BJ (cell line): Measurements from ENCODE around the gene DPEP3. TPM values are rescaled to one million over a fixed set of nuclear protein-coding genes. Genes with fewer than 3 reads are reported as not detected.

Experiments used
- CTCF ChIA-PET: fragments of 350-600 bp; formaldehyde crosslinking; extraction: SDS; loops from one replicate; lab custom pipeline; 2021; ENCODE audit warnings: antibody characterized with exemption, inconsistent platforms; lab: Yijun Ruan, JAX
- POLR2A ChIA-PET: fragments of 300-600 bp; sonication (Branson Sonifier 250); formaldehyde crosslinking; extraction: SDS; loops from one replicate; lab custom pipeline; 2021; ENCODE audit warnings: antibody characterized with exemption; lab: Charles Lee
- DNase-seq: peaks from one replicate; pipeline ENCODE4 v3.0.0-alpha.2; 2011; ENCODE audit warnings: low read depth
- H3K27me3 ChIP-seq: 2 replicates; pipeline ENCODE4 v1.6.0; 2011; ENCODE audit warnings: low read length; ENCODE audit not compliant: control insufficient read depth, insufficient read depth
- H3K36me3 ChIP-seq: 2 replicates; pipeline ENCODE4 v1.5.1; 2011; ENCODE audit warnings: low read length; ENCODE audit not compliant: control insufficient read depth, insufficient read depth
- H3K4me3 ChIP-seq: 2 replicates; pipeline ENCODE4 v1.5.1; 2011; ENCODE audit warnings: low read depth, mild to moderate bottlenecking, control low read depth, low read length
- polyA plus RNA-seq: library from polyadenylated mRNA; depleted of rRNA; stranded (reverse); fragments of >200 nt; gene quantifications from 2 replicates; pipeline ENCODE4 v1.2.3, GENCODE V29; 2011
- TF ChIP-seq, protein P1 (sequence below): IDR thresholded peaks from 2 replicates; pipeline ENCODE4 v1.5.1; 2011; ENCODE audit warnings: low read depth, mild to moderate bottlenecking, control low read depth, inconsistent platforms, low read length, moderate library complexity; ENCODE audit not compliant: insufficient read depth

DPEP3 gene
- polyA plus RNA-seq, 1 experiment = not detected

- POLR2A ChIA-PET = no interaction called here
Measured at GRCh38 chr16:67993207-67994039, 13.1 kb upstream of the DPEP3 start.

DNA sequence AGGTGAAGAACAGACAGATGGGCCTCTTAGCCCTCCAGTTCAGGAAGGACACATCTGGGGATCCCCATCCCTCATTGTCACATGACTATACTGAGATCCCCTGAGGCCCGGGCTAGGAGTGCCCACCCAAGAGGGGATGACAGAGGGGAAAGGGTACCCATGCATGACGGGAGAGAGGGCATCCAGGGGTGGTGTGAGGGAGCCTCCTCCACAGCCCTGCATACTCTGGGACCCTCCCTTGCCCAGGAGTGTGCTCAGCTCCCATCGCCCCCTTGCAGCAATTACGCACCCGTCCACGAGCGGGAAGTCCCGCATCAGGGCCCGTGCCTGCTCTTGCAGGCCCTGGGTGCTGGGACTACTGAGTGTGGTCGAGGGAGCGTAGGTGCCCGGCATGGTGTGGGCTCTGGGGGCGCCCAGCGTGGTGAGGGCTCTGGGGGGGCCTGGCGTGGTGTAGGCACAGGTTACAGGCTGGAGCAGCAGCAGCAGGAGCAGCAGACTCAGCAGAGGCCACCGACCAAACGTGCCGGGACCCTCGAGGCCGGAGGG, 12.4 kb upstream of the DPEP3 start:
- H3K27me3 ChIP-seq = no peaks in the 10 kb centered on the region
- no peaks in the 10 kb centered on the region for H3K36me3 ChIP-seq
- TF ChIP-seq, protein P1, sequence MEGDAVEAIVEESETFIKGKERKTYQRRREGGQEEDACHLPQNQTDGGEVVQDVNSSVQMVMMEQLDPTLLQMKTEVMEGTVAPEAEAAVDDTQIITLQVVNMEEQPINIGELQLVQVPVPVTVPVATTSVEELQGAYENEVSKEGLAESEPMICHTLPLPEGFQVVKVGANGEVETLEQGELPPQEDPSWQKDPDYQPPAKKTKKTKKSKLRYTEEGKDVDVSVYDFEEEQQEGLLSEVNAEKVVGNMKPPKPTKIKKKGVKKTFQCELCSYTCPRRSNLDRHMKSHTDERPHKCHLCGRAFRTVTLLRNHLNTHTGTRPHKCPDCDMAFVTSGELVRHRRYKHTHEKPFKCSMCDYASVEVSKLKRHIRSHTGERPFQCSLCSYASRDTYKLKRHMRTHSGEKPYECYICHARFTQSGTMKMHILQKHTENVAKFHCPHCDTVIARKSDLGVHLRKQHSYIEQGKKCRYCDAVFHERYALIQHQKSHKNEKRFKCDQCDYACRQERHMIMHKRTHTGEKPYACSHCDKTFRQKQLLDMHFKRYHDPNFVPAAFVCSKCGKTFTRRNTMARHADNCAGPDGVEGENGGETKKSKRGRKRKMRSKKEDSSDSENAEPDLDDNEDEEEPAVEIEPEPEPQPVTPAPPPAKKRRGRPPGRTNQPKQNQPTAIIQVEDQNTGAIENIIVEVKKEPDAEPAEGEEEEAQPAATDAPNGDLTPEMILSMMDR = no peak
- H3K4me3 ChIP-seq = no peak overlapping the region
- no peak for DNase-seq
- ChIA-PET CTCF (interaction anchor here (0.6 to 3.3 kb wide), 8 partner anchors 10 to 1112 kb away, joined by 3 to 18 read pairs (median 4); partner anchors contain the start of gene PDP2), POLR2A (no interaction called here)

More at GRCh38 chr16:67993207-67994039, 13.1 kb upstream of the DPEP3 start:
- H3K27me3 ChIP-seq = no peaks in the 10 kb centered on the region
- CTCF ChIA-PET = interaction anchor here (0.6 to 1.4 kb wide), 15 partner anchors 9 to 1792 kb away, joined by 3 to 8 read pairs (median 4); no protein-coding TSS in a partner anchor
- TF ChIP-seq, protein P1 = peak; percentile 90
- no peak overlapping the region for H3K4me3 ChIP-seq
- DNase-seq = no peak
- no peaks in the 10 kb centered on the region for H3K36me3 ChIP-seq

DNA sequence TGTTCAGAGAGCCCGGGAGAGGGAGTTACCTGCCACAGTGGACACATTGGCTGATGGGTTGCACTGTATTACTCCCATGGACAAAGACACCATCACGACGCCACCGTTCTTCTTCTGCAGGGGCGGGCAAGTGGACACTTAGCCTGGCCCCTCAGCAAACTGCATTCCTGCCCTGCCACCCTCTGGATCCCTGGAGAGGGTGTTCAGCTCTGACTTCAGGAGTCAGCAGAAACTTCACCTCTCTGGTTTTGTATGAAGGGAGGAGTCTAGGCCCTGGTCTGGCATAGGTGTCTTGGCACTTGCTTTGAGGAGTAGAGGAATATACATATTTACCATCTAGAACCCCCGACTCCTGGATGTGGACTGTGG, 9.7 kb upstream of the DPEP3 start:
- Histone ChIP-seq H3K27me3 (no peaks in the 10 kb centered on the region), H3K4me3 (no peak overlapping the region), H3K36me3 (no peaks in the 10 kb centered on the region)
- POLR2A ChIA-PET = no interaction called here
- TF ChIP-seq, protein P1 = no peak
- no peak for DNase-seq
- CTCF ChIA-PET = interaction anchor here (1.5 to 3.3 kb wide), 2 partner anchors 24 to 241 kb away, joined by 5 to 18 read pairs; no protein-coding TSS in a partner anchor

DNA sequence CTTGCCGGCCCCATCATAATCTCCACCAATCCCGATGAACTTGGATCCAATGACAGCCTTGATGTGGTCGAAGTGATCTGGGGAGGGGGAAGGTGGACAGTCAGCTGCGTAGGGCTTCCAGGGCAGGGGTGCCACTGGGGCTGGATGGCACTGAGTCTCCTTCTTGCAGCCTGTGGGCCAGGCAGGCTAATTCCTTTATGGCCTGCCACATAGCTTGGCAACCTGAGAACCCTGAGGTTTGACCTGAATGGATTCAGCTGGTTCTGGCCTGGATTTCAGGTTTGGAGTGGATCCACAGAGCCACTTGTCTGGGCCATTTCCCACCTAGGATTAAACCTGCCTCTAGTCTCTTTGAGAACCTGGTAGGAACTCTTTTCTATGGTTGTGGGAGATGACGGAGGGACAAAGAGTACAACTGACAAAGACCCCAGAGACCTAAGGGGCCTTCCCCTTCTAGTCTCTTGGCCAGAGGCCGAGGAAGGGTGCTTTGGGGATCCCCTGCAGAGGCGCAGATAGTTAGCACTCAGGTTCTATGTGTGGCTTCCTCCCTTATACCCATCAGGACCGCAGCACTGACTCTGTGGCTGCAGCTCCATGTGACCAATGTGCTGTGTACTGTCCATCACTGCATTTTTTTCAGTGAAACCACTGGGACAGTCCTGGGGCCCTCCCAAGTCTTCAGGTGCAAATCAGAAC, 9.2 kb upstream of the DPEP3 start:
- POLR2A ChIA-PET = no interaction called here
- TF ChIP-seq, protein P1 = no peak
- CTCF ChIA-PET = interaction anchor here (1.1 to 3.3 kb wide), 2 partner anchors 9 to 241 kb away, joined by 3 to 18 read pairs; partner anchors contain the start of gene DPEP2
- Histone ChIP-seq H3K27me3 (no peaks in the 10 kb centered on the region), H3K4me3 (no peak overlapping the region), H3K36me3 (no peaks in the 10 kb centered on the region)
- DNase-seq = no peak
